Panc1 (cell line): ENCODE data around the gene KCND1. TPM values are rescaled to one million over a fixed set of nuclear protein-coding genes. Genes with fewer than 3 reads are reported as not detected.

ENCODE experiments used
- ATAC-seq: fragments of 200-7000 bp; cut with Tn5 transposase; 2 replicates; pipeline ENCODE4 v1.9.1; 2020; ENCODE audit warnings: mild to moderate bottlenecking, moderate library complexity
- Bru-seq: library from RNA; stranded (reverse); fragments of 400-500 nt; gene quantifications from one replicate; lab custom pipeline; 2021; lab: Mats Ljungman, UMichigan
- BruChase-seq, 2 experiments: library from RNA; stranded (reverse); fragments of 400-500 nt; gene quantifications; one replicate each; lab custom pipeline; 2021; lab: Mats Ljungman, UMichigan
- BruUV-seq: library from RNA; stranded (reverse); fragments of 400-500 nt; replicated peaks from 2 replicates; lab custom pipeline; 2021; lab: Mats Ljungman, UMichigan
- CTCF ChIA-PET: fragments of 300-600 bp; sonication (Branson Sonifier 250); formaldehyde crosslinking; loops from one replicate; lab custom pipeline; 2022; ENCODE audit warnings: antibody characterized with exemption; lab: Charles Lee
- POLR2A ChIA-PET: fragments of 300-600 bp; sonication (Branson Sonifier 250); formaldehyde crosslinking; loops from one replicate; lab custom pipeline; 2022; ENCODE audit warnings: antibody characterized with exemption; lab: Charles Lee
- DNase-seq: peaks from one replicate; pipeline ENCODE4 v3.0.0-alpha.2; 2010; ENCODE audit warnings: low read depth, low spot score
- H3K27ac ChIP-seq: 2 replicates; pipeline ENCODE4 v1.5.1; 2011; ENCODE audit warnings: mild to moderate bottlenecking, low read length, inconsistent platforms
- H3K27me3 ChIP-seq: fragments of 200-500 bp; sonication (Bioruptor generic); 2 replicates; pipeline ENCODE4 v1.6.0; 2014; ENCODE audit warnings: low read length, inconsistent platforms; ENCODE audit not compliant: control insufficient read depth, insufficient read depth
- H3K36me3 ChIP-seq: fragments of 200-500 bp; sonication (Bioruptor generic); 2 replicates; pipeline ENCODE4 v1.5.1; 2014; ENCODE audit warnings: inconsistent platforms, mild to moderate bottlenecking, low read length, moderate library complexity; ENCODE audit not compliant: control insufficient read depth, insufficient read depth
- H3K4me1 ChIP-seq: 2 replicates; pipeline ENCODE4 v1.5.1; 2011; ENCODE audit warnings: inconsistent platforms, mild to moderate bottlenecking, low read length, moderate library complexity; ENCODE audit not compliant: control insufficient read depth, insufficient read depth
- H3K4me3 ChIP-seq, 2 experiments: 2 replicates each; pipeline ENCODE4 v1.5.1; 2011 to 2012; ENCODE audit warnings: low read depth in 2 of 2, low read length in 2 of 2, mild to moderate bottlenecking in 2 of 2, inconsistent platforms in 1 of 2, moderate library complexity in 1 of 2
- H3K9me3 ChIP-seq: fragments of 200-500 bp; sonication (Bioruptor generic); 2 replicates; pipeline ENCODE4 v1.5.1; 2014; ENCODE audit warnings: low read depth, mild to moderate bottlenecking, inconsistent platforms, low read length, moderate library complexity; ENCODE audit not compliant: control insufficient read depth, insufficient read depth
- CTCF ChIP-seq: fragments of 450-650 bp; IDR thresholded peaks from 2 replicates; pipeline ENCODE4 v1.5.1; 2017; ENCODE audit warnings: mild to moderate bottlenecking
- POLR2AphosphoS5 ChIP-seq: IDR thresholded peaks from 2 replicates; pipeline ENCODE4 v1.6.1; 2012; ENCODE audit warnings: mild to moderate bottlenecking, low read depth, low read length, moderate library complexity
- REST ChIP-seq, 2 experiments: IDR thresholded peaks; 2 replicates each; pipeline ENCODE4 v1.6.1; 2011 to 2012; ENCODE audit warnings: low read depth in 2 of 2, control low read depth in 1 of 2, low read length in 1 of 2, mild to moderate bottlenecking in 1 of 2, moderate library complexity in 1 of 2; ENCODE audit not compliant: insufficient read depth in 1 of 2
- SIN3A ChIP-seq: IDR thresholded peaks from 2 replicates; pipeline ENCODE4 v1.6.1; 2012; ENCODE audit warnings: low read depth, mild to moderate bottlenecking, low read length, moderate library complexity, borderline replicate concordance; ENCODE audit not compliant: insufficient read depth
- TCF7L2 ChIP-seq: IDR thresholded peaks from 2 replicates; pipeline ENCODE4 v1.6.1; 2011; ENCODE audit warnings: mild to moderate bottlenecking, low read depth, low read length, inconsistent platforms
- in situ Hi-C: cut with HindIII; loops from 2 replicates; pipeline ENCODE4 v1.10.0; 2016; ENCODE audit warnings: low sequenced_read_pairs, low pct_unique_long_range_greater_than_20kb
- intact Hi-C: fragments of 100-400 bp; cut with micrococcal nuclease; formaldehyde crosslinking; loops from one replicate; pipeline ENCODE4 v1.10.0; 2022; ENCODE audit not compliant: unreplicated experiment
- long read RNA-seq: library from polyadenylated mRNA; unstranded; transcript quantifications from one replicate; pipeline ENCODE4 v2.0.0, GENCODE V29; 2021; ENCODE audit not compliant: unreplicated experiment
- polyA plus RNA-seq: library from polyadenylated mRNA; unstranded; fragments of >200 nt; gene quantifications from one replicate; pipeline ENCODE4 v1.2.1, GENCODE V29; 2012; ENCODE audit warnings: missing spikeins; ENCODE audit not compliant: insufficient read length
- total RNA-seq: library from RNA; stranded (reverse); gene quantifications from one replicate; pipeline ENCODE4 v1.2.1, GENCODE V29; 2021; ENCODE audit not compliant: unreplicated experiment

Gene KCND1
- total RNA-seq, result 5.5 TPM
- polyA plus RNA-seq, result 8.5 TPM
- percentile 34 among the genes with signal in this experiment for Bru-seq, nascent RNA
- BruChase-seq, experiment 1, labeled RNA remaining after a 2-hour chase, result percentile 49 among the genes with signal in this experiment
- percentile 61 among the genes with signal in this experiment for BruChase-seq, experiment 2, labeled RNA remaining after a 6-hour chase
- long read RNA-seq, full-length matches to known transcripts, result 8 of 9 reads
- long read RNA-seq, partial matches to known transcripts, result 1 of 9 reads
- long read RNA-seq, other reads (novel, unspliced or antisense), result 0 of 9 reads

GRCh38 chrX:48971249-48972219 lies at the start of gene KCND1:
Gene KCND1, minus strand, starts transcription at chrX:48971844. Its CDS starts 1,573 bp downstream, at chrX:48970271.
- ATAC-seq, result peak; percentile 76
- ChIA-PET POLR2A (interaction anchor here (0.5 to 1.0 kb wide), 2 partner anchors 22 to 30 kb away, joined by 3 to 8 read pairs; partner anchors contain the start of gene GRIPAP1), CTCF (no interaction called here)
- Histone ChIP-seq H3K4me3 (peak within 1 kb of the TSS; percentile 40 to 70), H3K4me1 (no peaks in the 10 kb centered on the region), H3K27ac (peak within 1 kb of the TSS; percentile 68), H3K36me3 (no peaks in the 10 kb centered on the region), H3K27me3 (no peaks in the 10 kb centered on the region), H3K9me3 (no peaks in the 10 kb centered on the region)
- TF ChIP-seq POLR2AphosphoS5 (no peak; the same call in 1 of the 2 replicates), CTCF (no peak), TCF7L2 (no peak), REST (IDR thresholded peaks at IDR 0.05; ENCODE audit: insufficient read depth in 1 of 2, low read depth in 2 of 2, low read length in 1 of 2) (no peak), SIN3A (no peak)
- DNase-seq, result no peak
- intact Hi-C loops (loop anchor here (10.0 kb wide), 1 partner anchor 73 kb away; the partner anchor contains the start of gene TFE3), in situ Hi-C loops (no loop called here)
- no TSS peak for BruUV-seq

- Histone ChIP-seq H3K36me3 (no peaks in the 10 kb centered on the region), H3K4me3 (no peak overlapping the region), H3K9me3 (no peaks in the 10 kb centered on the region), H3K4me1 (no peaks in the 10 kb centered on the region), H3K27ac (no peak overlapping the region), H3K27me3 (no peaks in the 10 kb centered on the region)
- CTCF ChIA-PET, result no interaction called here
- POLR2A ChIA-PET, result no interaction called here
- no peak for ATAC-seq
- TF ChIP-seq CTCF (no peak), REST (IDR thresholded peaks at IDR 0.05; ENCODE audit: insufficient read depth in 1 of 2, low read depth in 2 of 2, low read length in 1 of 2) (no peak), POLR2AphosphoS5 (no peak), TCF7L2 (no peak), SIN3A (no peak)
- intact Hi-C loops (no loop called here), in situ Hi-C loops (no loop called here)
- no TSS peak for BruUV-seq
- DNase-seq, result no peak
Measured at GRCh38 chrX:49019599-49020249, 48.1 kb upstream of the KCND1 start.
